Astrocyte of the cerebellum (primary cell): ENCODE results near the gene LPCAT3.

ENCODE experiments used
- DNase-seq: peaks from one replicate; pipeline ENCODE4 v3.0.0-alpha.2; 2011; ENCODE audit warnings: low read depth
- H3K4me3 ChIP-seq: 2 replicates; pipeline ENCODE4 v1.5.1; 2011; ENCODE audit warnings: mild to moderate bottlenecking, low read depth, low read length, moderate library complexity
- in situ Hi-C: cut with HindIII; loops from 2 replicates; pipeline ENCODE4 v1.10.0; 2017; ENCODE audit warnings: low sequenced_read_pairs
- TF ChIP-seq, protein P1 (sequence below): IDR thresholded peaks from 2 replicates; pipeline ENCODE4 v1.5.1; 2012; ENCODE audit warnings: low read length, low read depth, moderate library complexity, mild to moderate bottlenecking; ENCODE audit errors: missing control alignments

LPCAT3 gene

DNA sequence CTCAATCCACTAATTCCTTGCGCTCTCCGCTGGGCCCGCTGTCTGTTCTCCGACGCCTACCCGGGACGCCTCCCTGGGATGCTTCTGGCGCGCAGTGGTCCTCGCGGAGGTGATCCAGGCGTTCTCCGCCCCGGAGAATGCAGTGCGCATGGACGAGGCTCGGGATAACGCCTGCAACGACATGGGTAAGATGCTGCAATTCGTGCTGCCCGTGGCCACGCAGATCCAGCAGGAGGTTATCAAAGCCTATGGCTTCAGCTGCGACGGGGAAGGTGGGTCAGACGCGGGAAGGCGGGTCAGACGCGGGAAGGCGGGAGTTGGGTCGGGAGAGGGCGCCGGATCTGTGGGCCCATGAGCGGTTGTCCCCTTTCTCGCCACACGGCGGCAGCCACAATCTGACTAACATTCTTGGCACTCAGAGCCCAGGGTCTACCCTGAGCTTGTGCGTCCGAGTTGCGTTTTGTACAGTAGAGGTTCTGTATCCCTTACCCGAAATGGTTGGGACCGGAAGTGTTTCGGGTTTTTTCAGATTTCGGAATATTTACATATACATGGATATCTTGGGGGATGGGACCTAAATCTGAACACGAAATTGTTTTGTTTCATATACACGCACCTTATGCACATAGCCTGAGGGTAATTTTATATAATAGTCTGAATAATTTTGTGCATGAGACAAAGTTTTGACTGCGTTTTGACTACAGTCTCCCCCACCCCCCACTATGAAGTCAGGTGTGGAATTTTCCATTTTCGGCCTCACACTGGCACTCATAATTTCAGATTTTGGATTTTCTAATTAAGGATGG lies 73.7 kb downstream of the LPCAT3 start:
- in situ Hi-C loops, result no loop called here
- TF ChIP-seq, protein P1, sequence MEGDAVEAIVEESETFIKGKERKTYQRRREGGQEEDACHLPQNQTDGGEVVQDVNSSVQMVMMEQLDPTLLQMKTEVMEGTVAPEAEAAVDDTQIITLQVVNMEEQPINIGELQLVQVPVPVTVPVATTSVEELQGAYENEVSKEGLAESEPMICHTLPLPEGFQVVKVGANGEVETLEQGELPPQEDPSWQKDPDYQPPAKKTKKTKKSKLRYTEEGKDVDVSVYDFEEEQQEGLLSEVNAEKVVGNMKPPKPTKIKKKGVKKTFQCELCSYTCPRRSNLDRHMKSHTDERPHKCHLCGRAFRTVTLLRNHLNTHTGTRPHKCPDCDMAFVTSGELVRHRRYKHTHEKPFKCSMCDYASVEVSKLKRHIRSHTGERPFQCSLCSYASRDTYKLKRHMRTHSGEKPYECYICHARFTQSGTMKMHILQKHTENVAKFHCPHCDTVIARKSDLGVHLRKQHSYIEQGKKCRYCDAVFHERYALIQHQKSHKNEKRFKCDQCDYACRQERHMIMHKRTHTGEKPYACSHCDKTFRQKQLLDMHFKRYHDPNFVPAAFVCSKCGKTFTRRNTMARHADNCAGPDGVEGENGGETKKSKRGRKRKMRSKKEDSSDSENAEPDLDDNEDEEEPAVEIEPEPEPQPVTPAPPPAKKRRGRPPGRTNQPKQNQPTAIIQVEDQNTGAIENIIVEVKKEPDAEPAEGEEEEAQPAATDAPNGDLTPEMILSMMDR, result peak; percentile 77
- peak overlapping the region; percentile 69 for H3K4me3 ChIP-seq
- DNase-seq, result peak; percentile 85

DNA sequence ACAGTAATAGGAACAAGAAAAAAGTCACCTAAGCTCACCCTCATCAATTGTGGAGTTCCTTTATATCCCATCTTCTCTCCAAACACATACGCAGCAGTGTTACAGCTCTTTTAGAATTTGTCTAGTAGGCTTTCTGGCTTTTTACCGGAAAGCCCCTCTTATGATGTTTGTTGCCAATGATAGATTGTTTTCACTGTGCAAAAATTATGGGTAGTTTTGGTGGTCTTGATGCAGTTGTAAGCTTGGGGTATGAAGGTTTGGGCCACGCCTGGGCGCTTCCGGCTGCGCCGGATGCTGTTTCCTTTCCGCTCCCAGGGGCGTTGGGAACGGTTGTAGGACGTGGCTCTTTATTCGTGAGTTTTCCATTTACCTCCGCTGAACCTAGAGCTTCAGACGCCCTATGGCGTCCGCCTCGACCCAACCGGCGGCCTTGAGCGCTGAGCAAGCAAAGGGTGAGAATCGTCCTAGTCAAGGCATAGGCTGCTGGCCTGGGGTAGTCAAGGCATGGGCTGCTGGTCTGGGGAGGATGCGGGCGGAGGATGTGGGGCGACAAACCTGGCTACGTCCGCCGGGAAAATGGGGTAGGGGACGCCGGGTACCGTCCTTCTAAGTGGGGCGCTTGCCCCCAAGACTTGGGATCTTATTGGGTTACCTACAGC lies 74.4 kb downstream of the LPCAT3 start, which contains the start of the genes C12orf57 and RNU7-1:
Gene C12orf57 (plus strand): TSS at position 301 of the 659 bp plus-strand sequence. CDS start 100 bp downstream, at position 401.
Gene RNU7-1 (plus strand): TSS at position 95 of the 659 bp plus-strand sequence.
- peak within 1 kb of the TSS; percentile 69 for H3K4me3 ChIP-seq
- in situ Hi-C loops, result no loop called here
- peak; percentile 76 for DNase-seq
- TF ChIP-seq, protein P1, result no peak

DNA sequence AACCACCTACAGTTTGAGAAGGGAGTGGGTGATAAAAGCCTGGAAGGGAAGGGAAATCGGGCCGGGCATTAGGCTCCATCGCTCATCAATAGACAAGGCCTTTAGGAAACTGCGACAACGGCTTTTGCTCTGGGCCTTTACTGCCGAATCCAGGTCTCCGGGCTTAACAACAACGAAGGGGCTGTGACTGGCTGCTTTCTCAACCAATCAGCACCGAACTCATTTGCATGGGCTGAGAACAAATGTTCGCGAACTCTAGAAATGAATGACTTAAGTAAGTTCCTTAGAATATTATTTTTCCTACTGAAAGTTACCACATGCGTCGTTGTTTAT lies 74.9 kb downstream of the LPCAT3 start:
- TF ChIP-seq, protein P1, result no peak
- in situ Hi-C loops, result no loop called here
- H3K4me3 ChIP-seq, result peak overlapping the region; percentile 69
- DNase-seq, result peak; percentile 87

DNA sequence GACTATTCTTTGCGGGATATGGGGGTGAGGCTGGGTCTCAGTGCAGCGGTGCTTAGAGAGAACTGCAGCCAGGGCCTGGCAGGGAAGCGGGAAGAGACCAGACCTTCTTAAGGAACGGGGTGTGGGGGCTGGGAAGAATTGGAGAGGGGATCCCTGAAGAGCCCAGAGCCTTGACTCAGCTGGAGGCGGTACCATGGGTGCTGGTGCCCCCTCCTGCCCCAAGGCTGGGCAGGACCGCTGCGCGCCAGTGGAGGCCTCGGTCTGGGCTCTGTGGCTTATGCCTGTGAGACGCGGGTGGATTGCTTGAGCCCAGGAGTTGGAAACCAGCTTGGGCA lies 76.0 kb downstream of the LPCAT3 start:
- no peak overlapping the region for H3K4me3 ChIP-seq
- in situ Hi-C loops, result no loop called here
- TF ChIP-seq, protein P1, result no peak
- DNase-seq, result no peak

DNA sequence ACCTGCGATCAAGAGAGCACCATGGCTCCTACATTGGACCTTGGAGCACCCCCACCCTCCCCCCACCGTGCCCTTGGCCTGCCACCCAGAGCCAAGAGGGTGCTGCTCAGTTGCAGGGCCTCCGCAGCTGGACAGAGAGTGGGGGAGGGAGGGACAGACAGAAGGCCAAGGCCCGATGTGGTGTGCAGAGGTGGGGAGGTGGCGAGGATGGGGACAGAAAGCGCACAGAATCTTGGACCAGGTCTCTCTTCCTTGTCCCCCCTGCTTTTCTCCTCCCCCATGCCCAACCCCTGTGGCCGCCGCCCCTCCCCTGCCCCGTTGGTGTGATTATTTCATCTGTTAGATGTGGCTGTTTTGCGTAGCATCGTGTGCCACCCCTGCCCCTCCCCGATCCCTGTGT lies 76.5 kb downstream of the LPCAT3 start:
- in situ Hi-C loops, result no loop called here
- DNase-seq, result no peak
- TF ChIP-seq, protein P1, result no peak
- no peak overlapping the region for H3K4me3 ChIP-seq

DNA sequence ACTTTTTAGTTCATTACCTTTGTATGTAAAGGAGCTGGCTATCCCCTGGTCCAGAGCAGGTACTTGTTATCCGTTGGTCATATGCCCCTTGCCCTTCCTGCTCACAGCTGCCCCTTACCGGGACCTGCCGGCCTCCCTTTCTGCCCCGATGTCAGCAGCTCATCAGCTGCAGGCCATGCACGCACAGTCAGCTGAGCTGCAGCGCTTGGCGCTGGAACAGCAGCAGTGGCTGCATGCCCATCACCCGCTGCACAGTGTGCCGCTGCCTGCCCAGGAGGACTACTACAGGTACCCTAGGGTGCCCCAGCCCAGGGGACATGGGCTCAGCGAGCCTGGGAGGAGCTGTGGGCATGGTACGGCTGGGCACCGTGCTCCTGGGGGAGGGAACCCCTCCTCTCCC lies 77.0 kb downstream of the LPCAT3 start:
- no peak for DNase-seq
- TF ChIP-seq, protein P1, result no peak
- in situ Hi-C loops, result no loop called here
- H3K4me3 ChIP-seq, result no peak overlapping the region
